Panc1 (cell line): Measurements from ENCODE around the gene PNRC1.

Source experiments
- CTCF ChIP-seq: fragments of 450-650 bp; IDR thresholded peaks from 2 replicates; pipeline ENCODE4 v1.5.1; 2017; ENCODE audit warnings: mild to moderate bottlenecking
- POLR2AphosphoS5 ChIP-seq: IDR thresholded peaks from 2 replicates; pipeline ENCODE4 v1.6.1; 2012; ENCODE audit warnings: mild to moderate bottlenecking, low read depth, low read length, moderate library complexity
- REST ChIP-seq, 2 experiments: IDR thresholded peaks; 2 replicates each; pipeline ENCODE4 v1.6.1; 2011 to 2012; ENCODE audit warnings: low read depth in 2 of 2, control low read depth in 1 of 2, low read length in 1 of 2, mild to moderate bottlenecking in 1 of 2, moderate library complexity in 1 of 2; ENCODE audit not compliant: insufficient read depth in 1 of 2
- SIN3A ChIP-seq: IDR thresholded peaks from 2 replicates; pipeline ENCODE4 v1.6.1; 2012; ENCODE audit warnings: low read depth, mild to moderate bottlenecking, low read length, moderate library complexity, borderline replicate concordance; ENCODE audit not compliant: insufficient read depth
- TCF7L2 ChIP-seq: IDR thresholded peaks from 2 replicates; pipeline ENCODE4 v1.6.1; 2011; ENCODE audit warnings: mild to moderate bottlenecking, low read depth, low read length, inconsistent platforms

DNA sequence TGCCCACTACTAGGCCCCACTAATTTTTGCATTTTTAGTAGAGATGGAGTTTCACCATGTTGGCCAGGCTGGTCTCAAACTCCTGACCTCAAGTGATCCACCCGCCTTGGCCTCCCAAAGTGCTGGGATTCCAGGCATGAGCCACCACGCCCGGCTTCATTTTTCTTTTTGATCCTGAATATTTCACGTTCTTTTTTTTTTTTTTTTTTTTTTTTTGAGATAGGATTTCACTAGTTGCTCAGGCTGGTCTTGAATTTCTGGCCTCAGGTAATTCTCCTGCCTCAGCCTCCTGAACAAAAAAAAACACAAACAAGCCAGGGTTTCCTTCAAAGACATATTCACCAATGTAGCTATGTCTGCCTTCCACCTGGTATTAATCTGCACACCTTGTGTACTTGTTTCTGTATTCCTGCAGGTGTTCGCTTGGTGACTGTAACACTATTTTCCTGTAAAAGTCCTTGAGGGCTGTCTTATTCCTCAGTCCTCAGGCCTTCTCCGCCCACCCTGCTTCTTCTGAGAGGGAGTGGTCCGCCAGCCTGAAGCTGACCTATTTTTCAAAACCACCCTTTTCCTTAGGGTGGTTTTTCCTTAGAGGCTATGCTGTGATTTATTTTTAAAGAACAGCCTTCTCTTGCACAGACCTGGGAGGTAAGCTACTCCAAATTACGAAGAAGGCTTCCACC, 36.1 kb upstream of the PNRC1 start:
- no peak for TF ChIP-seq CTCF
- no peak for TF ChIP-seq REST (IDR thresholded peaks at IDR 0.05; ENCODE audit: insufficient read depth in 1 of 2, low read depth in 2 of 2, low read length in 1 of 2)
- TF ChIP-seq TCF7L2 = no peak
- no peak for TF ChIP-seq POLR2AphosphoS5
- TF ChIP-seq SIN3A = no peak
